Neural progenitor cell (in vitro differentiated cells): Measurements from ENCODE around the gene COL20A1.

Source experiments
- EZH2 ChIP-seq: fragments of 200-600 bp; sonication (generic); IDR thresholded peaks from 2 replicates; pipeline ENCODE4 v1.6.1; 2017; ENCODE audit warnings: antibody characterized with exemption, mild to moderate bottlenecking, moderate library complexity
- EZH2phosphoT487 ChIP-seq: fragments of 200-600 bp; sonication (generic); IDR thresholded peaks from 2 replicates; pipeline ENCODE4 v1.6.1; 2017; ENCODE audit warnings: antibody characterized with exemption
- TF ChIP-seq, protein P1 (sequence below): fragments of 200-600 bp; sonication (generic); IDR thresholded peaks from 2 replicates; pipeline ENCODE4 v1.5.1; 2017; ENCODE audit warnings: antibody characterized with exemption, mild to moderate bottlenecking

DNA sequence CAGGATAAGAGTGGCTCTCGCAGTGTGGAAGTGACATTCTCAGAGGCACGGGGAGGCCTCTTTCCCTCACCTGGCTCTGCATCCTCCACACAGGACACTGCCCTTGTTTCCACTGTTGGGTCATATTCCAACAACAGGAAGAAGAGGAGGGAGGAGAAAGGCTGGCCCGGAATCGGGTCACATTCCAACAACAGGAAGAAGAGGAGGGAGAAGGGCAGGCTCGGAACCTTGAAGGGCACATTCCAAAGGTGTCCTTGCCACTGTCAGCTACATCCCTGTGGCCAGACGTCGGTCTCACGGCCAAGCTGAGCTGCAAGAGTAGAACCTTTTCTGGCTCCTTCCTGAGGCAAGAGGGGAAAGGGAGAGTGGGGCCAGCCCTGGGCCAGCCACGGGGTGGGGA, 42.7 kb downstream of the COL20A1 start:
- TF ChIP-seq, protein P1, sequence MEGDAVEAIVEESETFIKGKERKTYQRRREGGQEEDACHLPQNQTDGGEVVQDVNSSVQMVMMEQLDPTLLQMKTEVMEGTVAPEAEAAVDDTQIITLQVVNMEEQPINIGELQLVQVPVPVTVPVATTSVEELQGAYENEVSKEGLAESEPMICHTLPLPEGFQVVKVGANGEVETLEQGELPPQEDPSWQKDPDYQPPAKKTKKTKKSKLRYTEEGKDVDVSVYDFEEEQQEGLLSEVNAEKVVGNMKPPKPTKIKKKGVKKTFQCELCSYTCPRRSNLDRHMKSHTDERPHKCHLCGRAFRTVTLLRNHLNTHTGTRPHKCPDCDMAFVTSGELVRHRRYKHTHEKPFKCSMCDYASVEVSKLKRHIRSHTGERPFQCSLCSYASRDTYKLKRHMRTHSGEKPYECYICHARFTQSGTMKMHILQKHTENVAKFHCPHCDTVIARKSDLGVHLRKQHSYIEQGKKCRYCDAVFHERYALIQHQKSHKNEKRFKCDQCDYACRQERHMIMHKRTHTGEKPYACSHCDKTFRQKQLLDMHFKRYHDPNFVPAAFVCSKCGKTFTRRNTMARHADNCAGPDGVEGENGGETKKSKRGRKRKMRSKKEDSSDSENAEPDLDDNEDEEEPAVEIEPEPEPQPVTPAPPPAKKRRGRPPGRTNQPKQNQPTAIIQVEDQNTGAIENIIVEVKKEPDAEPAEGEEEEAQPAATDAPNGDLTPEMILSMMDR = no peak
- TF ChIP-seq EZH2phosphoT487 = no peak
- no peak for TF ChIP-seq EZH2
